ENCODE results near the gene EXOC3.
"Not testable (repeated sequence)": the region's sequence is repeated elsewhere in the genome, so short reads cannot be mapped to it uniquely, and the experiment has no call there.

Gene EXOC3

DNA sequence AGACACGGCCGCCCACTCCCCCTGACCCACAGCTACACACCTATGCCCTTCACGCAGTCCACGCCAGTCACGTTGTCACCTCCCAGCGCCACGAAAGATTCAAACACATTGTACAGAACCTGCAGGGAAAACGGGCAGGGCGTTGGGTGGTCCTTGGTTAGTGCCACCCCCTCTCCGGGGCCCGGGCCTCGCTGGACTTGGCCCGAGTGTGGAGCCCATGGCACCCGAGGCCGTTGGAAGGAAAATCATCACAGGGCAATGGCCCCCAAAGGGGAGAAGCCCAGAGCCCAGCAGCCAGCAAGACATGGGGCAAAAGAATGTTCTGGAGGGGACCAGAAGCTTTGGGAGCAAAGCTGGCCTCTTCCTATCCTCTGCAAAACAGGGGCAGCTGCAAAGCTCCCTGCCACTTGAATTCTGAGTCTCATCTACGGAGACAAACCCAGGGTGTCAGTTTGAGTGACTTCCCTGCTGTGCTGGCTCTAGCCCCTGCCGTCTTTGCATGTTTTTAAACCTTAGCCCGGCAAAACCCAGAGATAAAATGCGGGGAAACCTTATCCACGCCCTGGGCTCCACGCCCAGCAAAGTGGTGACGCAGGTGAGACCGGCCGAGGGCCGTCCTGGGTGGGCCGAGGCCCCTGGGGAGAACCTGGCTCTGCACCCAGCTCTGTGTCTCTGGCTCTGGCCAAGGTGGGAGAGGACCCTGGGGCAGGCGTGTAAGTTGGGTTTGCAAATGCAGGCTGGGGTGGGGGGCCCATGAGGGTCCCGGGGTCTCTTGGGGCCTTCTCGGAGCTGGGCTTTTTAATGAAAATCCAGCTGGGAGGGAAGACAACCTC is 42.4 kb downstream of the EXOC3 start:
- DNase-seq (ENCODE audit: low read depth in 2 of 2, low spot score in 1 of 2) = no peak

GRCh38 chr5:485946-486491 is 43.0 kb downstream of the EXOC3 start:
- no peak for DNase-seq (ENCODE audit: low read depth in 2 of 2, low spot score in 1 of 2)

DNA sequence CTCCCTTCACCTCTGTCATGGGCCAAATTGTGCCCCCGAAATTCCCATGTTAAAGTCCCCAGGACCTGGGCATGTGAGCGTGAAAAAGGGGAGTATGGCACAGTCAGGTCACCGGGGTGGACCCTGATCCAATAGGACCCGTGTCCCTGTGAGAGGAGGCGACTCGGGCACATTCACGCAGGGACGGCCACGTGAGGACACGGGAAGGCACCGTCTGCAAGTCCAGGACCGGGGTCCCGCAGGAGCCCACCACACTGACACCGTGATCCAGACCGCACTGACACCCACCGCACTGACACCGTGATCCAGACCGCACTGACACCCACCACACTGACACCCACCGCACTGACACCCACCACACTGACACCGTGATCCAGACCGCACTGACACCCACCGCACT is 43.6 kb downstream of the EXOC3 start:
- DNase-seq (ENCODE audit: low read depth in 2 of 2, low spot score in 1 of 2) = not testable (repeated sequence)

GRCh38 chr5:488241-488640 is 45.3 kb downstream of the EXOC3 start:
- DNase-seq (ENCODE audit: low read depth in 2 of 2, low spot score in 1 of 2) = no peak

- DNase-seq (ENCODE audit: low read depth in 2 of 2, low spot score in 1 of 2) = no peak
Measured at GRCh38 chr5:488744-489688, 46.0 kb downstream of the EXOC3 start.

- no peak for DNase-seq (ENCODE audit: low read depth in 2 of 2, low spot score in 1 of 2)
Measured at GRCh38 chr5:489689-490080, 46.7 kb downstream of the EXOC3 start.

GRCh38 chr5:490116-491106 is 47.4 kb downstream of the EXOC3 start:
- no peak for DNase-seq (ENCODE audit: low read depth in 2 of 2, low spot score in 1 of 2)

DNA sequence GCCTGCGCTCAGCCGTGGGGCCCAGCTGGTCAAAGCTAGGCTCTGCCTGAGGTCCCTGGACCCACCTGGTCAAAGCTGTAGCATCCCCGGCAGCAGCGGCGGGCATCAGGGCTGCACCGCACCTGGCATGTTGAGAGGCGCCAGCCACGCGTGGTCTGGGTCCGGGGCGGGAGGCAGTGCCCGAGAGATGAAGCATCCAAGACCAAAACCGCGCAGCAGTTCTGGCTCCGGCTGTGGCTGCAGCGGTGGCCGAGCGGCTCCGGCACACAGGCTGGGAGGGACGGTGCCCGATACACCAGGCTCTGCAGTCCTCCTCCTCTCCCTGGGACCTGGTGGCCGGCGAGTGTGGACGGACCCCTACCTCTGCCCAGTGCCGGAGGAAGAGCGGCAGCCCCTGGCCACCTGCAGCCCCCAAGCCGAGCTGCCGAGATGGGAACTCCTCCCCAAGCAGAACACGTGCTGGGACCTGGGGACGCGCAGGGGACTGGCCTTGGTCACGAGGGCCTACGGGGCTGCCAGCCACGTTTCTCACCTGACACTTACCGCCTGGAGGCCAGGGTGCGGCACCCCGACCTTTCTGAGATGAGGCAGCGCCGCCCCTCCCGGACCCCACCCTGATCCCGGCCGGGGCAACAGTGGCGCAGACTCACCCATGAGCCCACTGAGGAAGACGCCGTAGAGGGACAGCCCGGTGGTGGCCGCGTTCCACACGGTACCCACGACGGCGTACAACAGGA is 48.3 kb downstream of the EXOC3 start:
- DNase-seq (ENCODE audit: low read depth in 2 of 2, low spot score in 1 of 2) = no peak

DNA sequence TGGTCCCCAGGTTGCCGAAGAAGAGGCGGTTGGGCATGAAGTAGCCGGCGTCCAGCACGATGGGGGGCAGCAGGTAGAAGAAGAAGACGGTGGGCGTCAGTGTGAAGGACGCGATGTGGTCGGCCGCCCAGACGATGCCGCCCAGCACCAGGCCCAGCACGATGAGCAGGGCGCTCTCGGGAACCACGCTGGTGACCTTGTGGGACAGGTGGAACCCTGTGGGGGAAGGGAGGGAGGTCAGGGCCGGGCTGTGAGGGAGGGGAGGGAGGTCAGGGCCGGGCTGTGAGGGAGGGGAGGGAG is 48.8 kb downstream of the EXOC3 start:
- no peak for DNase-seq (ENCODE audit: low read depth in 2 of 2, low spot score in 1 of 2)

GRCh38 chr5:492314-492893 is 49.4 kb downstream of the EXOC3 start:
- no peak for DNase-seq (ENCODE audit: low read depth in 2 of 2, low spot score in 1 of 2)

GRCh38 chr5:493119-493701 is 50.2 kb downstream of the EXOC3 start:
- no peak for DNase-seq (ENCODE audit: low read depth in 2 of 2, low spot score in 1 of 2)

DNA sequence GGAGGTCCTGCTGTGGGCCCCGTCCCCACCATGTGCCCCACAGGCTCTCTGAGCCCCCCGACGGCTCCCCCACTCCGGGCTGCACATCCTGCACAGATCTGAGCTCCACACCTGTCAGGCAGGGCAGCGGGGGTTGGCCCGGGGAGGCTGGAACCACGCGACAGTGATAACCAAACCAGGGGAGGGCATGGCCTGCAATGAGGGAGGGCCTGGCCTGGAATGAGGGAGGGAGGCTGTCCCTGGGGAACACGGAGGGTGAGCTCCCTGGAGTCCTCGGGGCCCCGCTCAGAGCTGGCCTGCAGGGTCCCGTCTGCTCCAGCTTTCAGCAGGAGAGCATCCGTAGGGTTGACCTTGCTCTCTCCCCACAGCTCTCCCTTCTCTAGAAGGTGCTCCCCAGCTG is 50.8 kb downstream of the EXOC3 start:
- no peak for DNase-seq (ENCODE audit: low read depth in 2 of 2, low spot score in 1 of 2)

DNA sequence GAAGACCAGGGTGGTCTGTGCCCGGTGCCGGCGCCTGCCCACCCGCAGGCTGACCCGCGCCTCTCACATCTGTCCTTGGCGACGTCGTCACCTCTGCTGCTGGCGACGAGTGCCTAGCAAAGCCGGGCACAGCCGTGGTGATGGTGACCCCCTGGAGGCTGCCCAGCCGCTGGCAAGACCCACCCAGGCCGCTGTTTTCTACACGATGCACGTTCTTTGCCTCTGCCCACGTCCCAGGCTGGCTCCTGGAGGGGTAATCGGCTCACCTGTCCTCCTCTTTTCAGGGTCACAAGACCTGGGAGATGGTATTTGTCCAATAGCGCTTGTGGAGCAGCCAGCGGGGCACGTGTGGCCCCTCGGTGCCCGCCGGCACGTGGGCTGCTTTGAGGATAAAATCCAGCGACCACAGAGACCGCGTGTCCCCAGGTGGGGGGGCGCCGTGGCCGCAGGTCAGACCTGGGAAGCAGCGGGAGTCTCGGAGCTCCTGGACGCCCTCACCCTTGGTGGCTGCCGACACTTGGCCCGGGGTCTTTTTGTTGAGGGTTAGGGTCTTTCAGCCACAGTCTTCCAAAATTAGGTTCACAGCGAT is 51.8 kb downstream of the EXOC3 start:
- DNase-seq (ENCODE audit: low read depth in 2 of 2, low spot score in 1 of 2) = no peak

- DNase-seq (ENCODE audit: low read depth in 2 of 2, low spot score in 1 of 2) = no peak
Measured at GRCh38 chr5:496028-496427, 53.1 kb downstream of the EXOC3 start.

GRCh38 chr5:497090-497700 is 54.2 kb downstream of the EXOC3 start:
- no peak for DNase-seq (ENCODE audit: low read depth in 2 of 2, low spot score in 1 of 2)

GRCh38 chr5:497871-498509 is 55.0 kb downstream of the EXOC3 start:
- no peak for DNase-seq (ENCODE audit: low read depth in 2 of 2, low spot score in 1 of 2)

DNA sequence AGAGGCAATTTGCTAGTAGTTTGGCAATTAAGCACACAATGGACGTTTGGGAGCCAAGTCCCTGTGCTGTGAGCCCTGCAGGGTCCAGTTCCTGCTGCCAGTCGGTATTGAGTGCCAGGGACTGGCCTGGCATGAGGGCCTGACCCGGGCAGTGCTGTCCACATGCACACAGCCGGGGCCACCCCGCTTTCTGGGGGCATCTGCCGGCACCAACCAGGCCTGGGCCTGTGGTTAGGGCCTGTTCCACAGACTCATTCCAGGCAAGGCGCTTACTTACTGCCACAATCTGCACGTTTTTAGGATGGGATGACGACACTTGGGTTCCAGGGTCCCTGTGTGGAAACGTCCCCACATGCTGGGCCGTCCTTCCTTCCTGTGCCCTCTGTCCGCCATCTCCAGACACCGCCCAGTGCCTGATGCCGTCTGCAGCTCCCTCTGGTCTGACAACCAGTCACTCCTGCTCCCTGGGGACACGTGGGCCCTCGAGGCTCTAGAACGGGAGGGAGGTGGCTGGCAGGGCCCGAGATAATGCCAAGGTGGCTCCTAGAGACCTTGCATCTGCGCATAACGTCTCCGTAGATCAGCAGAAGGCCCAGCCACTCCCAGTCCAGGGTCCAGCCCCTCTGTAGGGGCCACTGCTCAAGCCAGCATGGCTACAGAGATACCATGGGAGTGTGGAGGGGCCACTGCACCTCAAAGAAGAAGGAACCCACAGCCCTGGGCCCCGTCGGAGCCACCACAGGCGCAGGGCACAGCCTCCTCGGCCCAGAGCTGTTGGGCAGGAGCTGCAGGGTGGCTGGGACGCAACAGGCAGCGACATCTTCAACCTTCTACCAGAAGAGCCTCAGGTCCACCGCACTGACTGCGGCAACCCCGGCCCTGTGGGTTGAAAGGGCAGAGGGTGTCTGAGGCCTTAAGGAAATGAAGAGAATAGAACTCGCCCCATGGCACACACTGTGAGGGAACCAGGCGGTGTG is 56.5 kb downstream of the EXOC3 start:
- no peak for DNase-seq (ENCODE audit: low read depth in 2 of 2, low spot score in 1 of 2)
